ENCODE results near the gene KLHL17.
A peak's percentile ranks its signal among the peaks of the same experiment; 100 is the strongest.

Gene KLHL17

GRCh38 chr1:938088-938683 lies 22.2 kb upstream of the KLHL17 start:
- peaks cover 0 to 37% (median 28%) of the 10 kb centered on the region in 5 donors for H3K4me1 ChIP-seq (ENCODE audit: control insufficient read depth in 5 of 5, insufficient read depth in 5 of 5, low read length in 5 of 5)
- no peaks in the 10 kb centered on the region for H3K9me3 ChIP-seq (ENCODE audit: control insufficient read depth in 5 of 5, low read length in 5 of 5)
- H3K27ac ChIP-seq (ENCODE audit: low read depth, low read length), result no peak overlapping the region
- H3K36me3 ChIP-seq (ENCODE audit: control insufficient read depth in 5 of 5, insufficient read depth in 5 of 5, low read length in 5 of 5), result no peaks in the 10 kb centered on the region
- H3K9ac ChIP-seq (ENCODE audit: low read length in 5 of 5), result no peak overlapping the region
- H3K4me3 ChIP-seq (ENCODE audit: low read depth in 1 of 5, low read length in 5 of 5), result no peak overlapping the region
- peaks cover 57 to 68% (median 65%) of the 10 kb centered on the region in 5 donors for H3K27me3 ChIP-seq (ENCODE audit: control insufficient read depth in 5 of 5, insufficient read depth in 4 of 5, low read length in 5 of 5)

- H3K36me3 ChIP-seq (ENCODE audit: control insufficient read depth in 5 of 5, insufficient read depth in 5 of 5, low read length in 5 of 5), result no peaks in the 10 kb centered on the region
- no peak overlapping the region for H3K9ac ChIP-seq (ENCODE audit: low read length in 5 of 5)
- H3K4me1 ChIP-seq (ENCODE audit: control insufficient read depth in 5 of 5, insufficient read depth in 5 of 5, low read length in 5 of 5), result peaks cover 0 to 37% (median 28%) of the 10 kb centered on the region in 5 donors
- H3K4me3 ChIP-seq (ENCODE audit: low read depth in 1 of 5, low read length in 5 of 5), result no peak overlapping the region
- H3K27me3 ChIP-seq (ENCODE audit: control insufficient read depth in 5 of 5, insufficient read depth in 4 of 5, low read length in 5 of 5), result peaks cover 56 to 68% (median 61%) of the 10 kb centered on the region in 5 donors
- no peaks in the 10 kb centered on the region for H3K9me3 ChIP-seq (ENCODE audit: control insufficient read depth in 5 of 5, low read length in 5 of 5)
- no peak overlapping the region for H3K27ac ChIP-seq (ENCODE audit: low read depth, low read length)
These were observed 21.5 kb upstream of the KLHL17 start for GRCh38 chr1:938711-939489.

- Histone ChIP-seq H3K4me3 (ENCODE audit: low read depth in 1 of 5, low read length in 5 of 5) (peak overlapping the region in 2 of 5 donors; percentile 15 to 26), H3K27me3 (ENCODE audit: control insufficient read depth in 5 of 5, insufficient read depth in 4 of 5, low read length in 5 of 5) (peaks cover 56 to 68% (median 61%) of the 10 kb centered on the region in 5 donors), H3K27ac (ENCODE audit: low read depth, low read length) (no peak overlapping the region), H3K36me3 (ENCODE audit: control insufficient read depth in 5 of 5, insufficient read depth in 5 of 5, low read length in 5 of 5) (peaks cover 0 to 2% (median 0%) of the 10 kb centered on the region in 5 donors), H3K9me3 (ENCODE audit: control insufficient read depth in 5 of 5, low read length in 5 of 5) (no peaks in the 10 kb centered on the region), H3K4me1 (ENCODE audit: control insufficient read depth in 5 of 5, insufficient read depth in 5 of 5, low read length in 5 of 5) (peaks cover 0 to 37% (median 28%) of the 10 kb centered on the region in 5 donors), H3K9ac (ENCODE audit: low read length in 5 of 5) (no peak overlapping the region)
These were observed 20.8 kb upstream of the KLHL17 start for GRCh38 chr1:939511-940106.

- Histone ChIP-seq H3K27me3 (ENCODE audit: control insufficient read depth in 5 of 5, insufficient read depth in 4 of 5, low read length in 5 of 5) (peaks cover 54 to 62% (median 56%) of the 10 kb centered on the region in 5 donors), H3K9me3 (ENCODE audit: control insufficient read depth in 5 of 5, low read length in 5 of 5) (no peaks in the 10 kb centered on the region), H3K36me3 (ENCODE audit: control insufficient read depth in 5 of 5, insufficient read depth in 5 of 5, low read length in 5 of 5) (peaks cover 0 to 10% (median 5%) of the 10 kb centered on the region in 5 donors), H3K9ac (ENCODE audit: low read length in 5 of 5) (no peak overlapping the region), H3K4me1 (ENCODE audit: control insufficient read depth in 5 of 5, insufficient read depth in 5 of 5, low read length in 5 of 5) (peaks cover 0 to 34% (median 28%) of the 10 kb centered on the region in 5 donors), H3K27ac (ENCODE audit: low read depth, low read length) (no peak overlapping the region), H3K4me3 (ENCODE audit: low read depth in 1 of 5, low read length in 5 of 5) (peak overlapping the region in 4 of 5 donors; percentile 27 to 61 (median 46))
These were observed 20.0 kb upstream of the KLHL17 start for GRCh38 chr1:940107-941014.

- Histone ChIP-seq H3K4me3 (ENCODE audit: low read depth in 1 of 5, low read length in 5 of 5) (peak overlapping the region in 2 of 5 donors; percentile 48 to 61), H3K36me3 (ENCODE audit: control insufficient read depth in 5 of 5, insufficient read depth in 5 of 5, low read length in 5 of 5) (peaks cover 0 to 17% (median 13%) of the 10 kb centered on the region in 5 donors), H3K9me3 (ENCODE audit: control insufficient read depth in 5 of 5, low read length in 5 of 5) (no peaks in the 10 kb centered on the region), H3K9ac (ENCODE audit: low read length in 5 of 5) (no peak overlapping the region), H3K27me3 (ENCODE audit: control insufficient read depth in 5 of 5, insufficient read depth in 4 of 5, low read length in 5 of 5) (peaks cover 47 to 56% (median 52%) of the 10 kb centered on the region in 5 donors), H3K27ac (ENCODE audit: low read depth, low read length) (no peak overlapping the region), H3K4me1 (ENCODE audit: control insufficient read depth in 5 of 5, insufficient read depth in 5 of 5, low read length in 5 of 5) (peaks cover 0 to 28% (median 22%) of the 10 kb centered on the region in 5 donors)
These were observed 19.3 kb upstream of the KLHL17 start for GRCh38 chr1:941015-941587.

- H3K9ac ChIP-seq (ENCODE audit: low read length in 5 of 5), result no peak overlapping the region
- no peak overlapping the region for H3K27ac ChIP-seq (ENCODE audit: low read depth, low read length)
- H3K4me1 ChIP-seq (ENCODE audit: control insufficient read depth in 5 of 5, insufficient read depth in 5 of 5, low read length in 5 of 5), result peaks cover 0 to 28% (median 22%) of the 10 kb centered on the region in 5 donors
These were observed 18.6 kb upstream of the KLHL17 start for GRCh38 chr1:941588-942383.

GRCh38 chr1:942411-942821 lies 18.0 kb upstream of the KLHL17 start:
- peaks cover 0 to 28% (median 22%) of the 10 kb centered on the region in 5 donors for H3K4me1 ChIP-seq (ENCODE audit: control insufficient read depth in 5 of 5, insufficient read depth in 5 of 5, low read length in 5 of 5)
- no peak overlapping the region for H3K27ac ChIP-seq (ENCODE audit: low read depth, low read length)
- H3K36me3 ChIP-seq (ENCODE audit: control insufficient read depth in 5 of 5, insufficient read depth in 5 of 5, low read length in 5 of 5), result peaks cover 0 to 28% (median 26%) of the 10 kb centered on the region in 5 donors
- no peak overlapping the region for H3K4me3 ChIP-seq (ENCODE audit: low read depth in 1 of 5, low read length in 5 of 5)
- no peak overlapping the region for H3K9ac ChIP-seq (ENCODE audit: low read length in 5 of 5)
- H3K9me3 ChIP-seq (ENCODE audit: control insufficient read depth in 5 of 5, low read length in 5 of 5), result no peaks in the 10 kb centered on the region
- peaks cover 41 to 46% (median 44%) of the 10 kb centered on the region in 5 donors for H3K27me3 ChIP-seq (ENCODE audit: control insufficient read depth in 5 of 5, insufficient read depth in 4 of 5, low read length in 5 of 5)

More at GRCh38 chr1:941588-942383, 18.6 kb upstream of the KLHL17 start:
- Histone ChIP-seq H3K9me3 (ENCODE audit: control insufficient read depth in 5 of 5, low read length in 5 of 5) (no peaks in the 10 kb centered on the region), H3K36me3 (ENCODE audit: control insufficient read depth in 5 of 5, insufficient read depth in 5 of 5, low read length in 5 of 5) (peaks cover 0 to 23% (median 20%) of the 10 kb centered on the region in 5 donors), H3K4me3 (ENCODE audit: low read depth in 1 of 5, low read length in 5 of 5) (peak overlapping the region in 1 of 5 donors; percentile 61), H3K27me3 (ENCODE audit: control insufficient read depth in 5 of 5, insufficient read depth in 4 of 5, low read length in 5 of 5) (peaks cover 41 to 50% (median 47%) of the 10 kb centered on the region in 5 donors)

- peaks cover 37 to 41% (median 40%) of the 10 kb centered on the region in 5 donors for H3K27me3 ChIP-seq (ENCODE audit: control insufficient read depth in 5 of 5, insufficient read depth in 4 of 5, low read length in 5 of 5)
These were observed 17.4 kb upstream of the KLHL17 start for GRCh38 chr1:942864-943533.

More at GRCh38 chr1:942864-943533, 17.4 kb upstream of the KLHL17 start:
- H3K36me3 ChIP-seq (ENCODE audit: control insufficient read depth in 5 of 5, insufficient read depth in 5 of 5, low read length in 5 of 5), result peaks cover 0 to 34% (median 32%) of the 10 kb centered on the region in 5 donors
- H3K27ac ChIP-seq (ENCODE audit: low read depth, low read length), result no peak overlapping the region
- peaks cover 0 to 28% (median 22%) of the 10 kb centered on the region in 5 donors for H3K4me1 ChIP-seq (ENCODE audit: control insufficient read depth in 5 of 5, insufficient read depth in 5 of 5, low read length in 5 of 5)
- H3K4me3 ChIP-seq (ENCODE audit: low read depth in 1 of 5, low read length in 5 of 5), result no peak overlapping the region
- no peaks in the 10 kb centered on the region for H3K9me3 ChIP-seq (ENCODE audit: control insufficient read depth in 5 of 5, low read length in 5 of 5)
- no peak overlapping the region for H3K9ac ChIP-seq (ENCODE audit: low read length in 5 of 5)
